GM12878 (cell line): Measurements from ENCODE around the gene PRLH. TPM values are rescaled to one million over a fixed set of nuclear protein-coding genes. Genes with fewer than 3 reads are reported as not detected.

ENCODE experiments used
- BHLHE40 ChIP-seq, 2 experiments: fragments of 450-650 bp in 1 of 2; IDR thresholded peaks; 2 replicates each; pipeline ENCODE4 v1.6.1; 2011 to 2017; ENCODE audit warnings: low read depth in 2 of 2, borderline replicate concordance in 1 of 2, improper control_type of control experiment in 1 of 2, low read length in 1 of 2, mild to moderate bottlenecking in 1 of 2
- CHD2 ChIP-seq: IDR thresholded peaks from 2 replicates; pipeline ENCODE4 v1.6.1; 2011; ENCODE audit warnings: low read depth, low read length, improper control_type of control experiment, borderline replicate concordance
- EED ChIP-seq: sonication (generic); IDR thresholded peaks from 2 replicates; pipeline ENCODE4 v1.6.1; 2016; ENCODE audit warnings: antibody characterized with exemption, low read depth
- ESRRA ChIP-seq: IDR thresholded peaks from 2 replicates; pipeline ENCODE4 v1.6.1; 2012; ENCODE audit warnings: mild to moderate bottlenecking, low read length, improper control_type of control experiment
- FOS ChIP-seq: IDR thresholded peaks from 3 replicates; pipeline ENCODE4 v1.6.1; 2011; ENCODE audit warnings: borderline replicate concordance; ENCODE audit not compliant: insufficient read length; ENCODE audit errors: extremely low read depth
- FOXM1 ChIP-seq: IDR thresholded peaks from 2 replicates; pipeline ENCODE4 v1.6.1; 2012; ENCODE audit warnings: low read depth, mild to moderate bottlenecking, inconsistent platforms, low read length, moderate library complexity
- GATAD2B ChIP-seq: fragments of 450-650 bp; conservative IDR thresholded peaks from 2 replicates; pipeline ENCODE4 v1.6.1; 2017; ENCODE audit warnings: low read depth, mild to moderate bottlenecking, moderate library complexity
- HDGF ChIP-seq: fragments of 450-650 bp; IDR thresholded peaks from 2 replicates; pipeline ENCODE4 v1.6.1; 2016; ENCODE audit warnings: antibody characterized with exemption
- MEF2A ChIP-seq: IDR thresholded peaks from 2 replicates; pipeline ENCODE4 v1.6.1; 2011; ENCODE audit warnings: low read depth, mild to moderate bottlenecking, low read length, moderate library complexity; ENCODE audit not compliant: insufficient read depth
- NR2C1 ChIP-seq: fragments of 450-650 bp; IDR thresholded peaks from 2 replicates; pipeline ENCODE4 v1.6.1; 2017; ENCODE audit warnings: antibody characterized with exemption, mild to moderate bottlenecking, moderate library complexity
- NR2C2 ChIP-seq: IDR thresholded peaks from 2 replicates; pipeline ENCODE4 v1.6.1; 2011; ENCODE audit warnings: borderline replicate concordance, low read depth; ENCODE audit not compliant: control insufficient read depth, insufficient read length
- TCF7 ChIP-seq: IDR thresholded peaks from 2 replicates; pipeline ENCODE4 v1.6.1; 2014; ENCODE audit warnings: antibody characterized with exemption, borderline replicate concordance
- ZNF217 ChIP-seq: fragments of 450-650 bp; IDR thresholded peaks from 2 replicates; pipeline ENCODE4 v1.6.1; 2017; ENCODE audit warnings: antibody characterized with exemption, mild to moderate bottlenecking
- polyA plus RNA-seq, 11 experiments: library from polyadenylated mRNA; depleted of rRNA in 4 of 11; unstranded in 6 of 11; stranded (reverse) in 5 of 11; fragments of >200 nt; fragmentation: Nextera tagmentation in 4 of 11; fragmentation: Illumina TruSeq in 1 of 11; extraction: Ambion mirVana in 4 of 11; extraction: Trizol in 1 of 11; gene quantifications; 1 replicate in 1 of 11; 2 replicates in 10 of 11; pipeline versions ENCODE4 v1.2.1 to v1.2.3, GENCODE V29; 2011 to 2016; ENCODE audit warnings: inconsistent platforms in 2 of 11, missing spikeins in 2 of 11, low read depth in 1 of 11
- total RNA-seq, 4 experiments: library from RNA; depleted of rRNA in 3 of 4; stranded (reverse); fragments of >200 nt in 3 of 4; fragmentation: Illumina TruSeq in 1 of 4; extraction: Trizol in 1 of 4; gene quantifications; 2 replicates each; pipeline versions ENCODE4 v1.2.1 to v1.2.3, GENCODE V29; 2013 to 2021
- TF ChIP-seq, protein P1 (sequence below): IDR thresholded peaks from 2 replicates; pipeline ENCODE4 v1.6.1; 2011; ENCODE audit warnings: borderline replicate concordance, low read depth, mild to moderate bottlenecking, moderate library complexity, low read length; ENCODE audit not compliant: insufficient read depth, poor library complexity, severe bottlenecking
- TF ChIP-seq, protein P2 (sequence below): fragments of 450-650 bp; IDR thresholded peaks from 2 replicates; pipeline ENCODE4 v1.6.1; 2017; ENCODE audit warnings: borderline replicate concordance
- TF ChIP-seq, protein P3 (sequence below): IDR thresholded peaks from 2 replicates; pipeline ENCODE4 v1.6.1; 2011; ENCODE audit warnings: low read depth, mild to moderate bottlenecking, low read length, moderate library complexity, borderline replicate concordance; ENCODE audit errors: extremely low read depth
- TF ChIP-seq, protein P4 (sequence below): IDR thresholded peaks from 2 replicates; pipeline ENCODE4 v1.6.1; 2012; ENCODE audit warnings: low read length, inconsistent platforms

PRLH gene
- total and polyA plus RNA-seq, 10 of the 15 experiments (the other 5 are each of a cell fraction or from before 2014, with no cell fraction given), result not detected

DNA sequence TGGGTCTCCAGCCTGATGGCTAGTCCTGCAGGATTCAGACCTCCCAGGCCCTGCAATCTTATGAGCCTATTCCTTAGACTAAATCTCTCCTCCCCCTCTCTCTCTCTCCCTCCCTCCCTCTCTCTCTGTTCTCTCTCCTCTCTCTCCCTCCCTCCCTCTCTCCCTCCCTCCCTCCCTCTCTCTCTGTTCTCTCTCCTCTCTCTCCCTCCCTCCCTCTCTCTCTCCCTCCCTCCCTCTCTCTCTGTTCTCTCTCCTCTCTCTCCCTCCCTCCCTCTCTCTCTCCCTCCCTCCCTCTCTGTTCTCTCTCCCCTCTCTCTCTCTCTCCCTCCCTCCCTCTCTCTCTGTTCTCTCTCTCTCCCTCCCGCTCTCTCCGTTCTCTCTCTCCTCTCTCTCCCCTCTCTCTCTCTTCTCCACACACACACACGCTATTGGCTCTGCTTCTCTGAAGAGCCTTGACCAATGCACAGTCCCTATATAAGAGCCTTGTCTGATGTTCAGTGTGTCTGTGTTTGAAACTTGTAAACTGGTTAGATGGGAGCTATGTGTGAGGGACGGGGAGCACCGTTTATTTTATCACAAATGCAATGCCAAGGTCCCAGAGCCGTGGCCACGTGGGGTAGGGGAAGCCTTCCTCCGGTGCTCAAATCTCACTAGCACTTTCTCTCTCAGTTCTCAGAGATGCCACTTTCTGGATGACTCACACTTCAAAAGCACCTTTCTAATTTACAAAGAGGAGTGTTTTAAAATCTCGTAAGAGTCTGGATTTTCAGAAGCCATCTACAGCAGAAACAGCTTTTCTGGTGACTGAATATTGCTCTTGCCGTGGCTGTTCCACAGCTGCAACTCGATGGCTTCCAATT, 9.4 kb upstream of the PRLH start (continued):
- TF ChIP-seq, protein P1, sequence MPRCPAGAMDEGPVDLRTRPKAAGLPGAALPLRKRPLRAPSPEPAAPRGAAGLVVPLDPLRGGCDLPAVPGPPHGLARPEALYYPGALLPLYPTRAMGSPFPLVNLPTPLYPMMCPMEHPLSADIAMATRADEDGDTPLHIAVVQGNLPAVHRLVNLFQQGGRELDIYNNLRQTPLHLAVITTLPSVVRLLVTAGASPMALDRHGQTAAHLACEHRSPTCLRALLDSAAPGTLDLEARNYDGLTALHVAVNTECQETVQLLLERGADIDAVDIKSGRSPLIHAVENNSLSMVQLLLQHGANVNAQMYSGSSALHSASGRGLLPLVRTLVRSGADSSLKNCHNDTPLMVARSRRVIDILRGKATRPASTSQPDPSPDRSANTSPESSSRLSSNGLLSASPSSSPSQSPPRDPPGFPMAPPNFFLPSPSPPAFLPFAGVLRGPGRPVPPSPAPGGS, result no peak
- TF ChIP-seq MEF2A (no peak), ESRRA (no peak), TCF7 (no peak), HDGF (no peak), CHD2 (no peak), ZNF217 (no peak), NR2C1 (no peak), BHLHE40 (IDR thresholded peaks at IDR 0.05; ENCODE audit: borderline replicate concordance in 1 of 2, low read depth in 2 of 2, low read length in 1 of 2) (no peak), NR2C2 (no peak), FOS (no peak), GATAD2B (no peak), EED (peak; percentile 47; the same call in 1 of the 2 replicates), FOXM1 (peak; percentile 43; the same call in 1 of the 2 replicates)
- TF ChIP-seq, protein P2, sequence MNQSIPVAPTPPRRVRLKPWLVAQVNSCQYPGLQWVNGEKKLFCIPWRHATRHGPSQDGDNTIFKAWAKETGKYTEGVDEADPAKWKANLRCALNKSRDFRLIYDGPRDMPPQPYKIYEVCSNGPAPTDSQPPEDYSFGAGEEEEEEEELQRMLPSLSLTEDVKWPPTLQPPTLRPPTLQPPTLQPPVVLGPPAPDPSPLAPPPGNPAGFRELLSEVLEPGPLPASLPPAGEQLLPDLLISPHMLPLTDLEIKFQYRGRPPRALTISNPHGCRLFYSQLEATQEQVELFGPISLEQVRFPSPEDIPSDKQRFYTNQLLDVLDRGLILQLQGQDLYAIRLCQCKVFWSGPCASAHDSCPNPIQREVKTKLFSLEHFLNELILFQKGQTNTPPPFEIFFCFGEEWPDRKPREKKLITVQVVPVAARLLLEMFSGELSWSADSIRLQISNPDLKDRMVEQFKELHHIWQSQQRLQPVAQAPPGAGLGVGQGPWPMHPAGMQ, result no peak
- TF ChIP-seq, protein P3, sequence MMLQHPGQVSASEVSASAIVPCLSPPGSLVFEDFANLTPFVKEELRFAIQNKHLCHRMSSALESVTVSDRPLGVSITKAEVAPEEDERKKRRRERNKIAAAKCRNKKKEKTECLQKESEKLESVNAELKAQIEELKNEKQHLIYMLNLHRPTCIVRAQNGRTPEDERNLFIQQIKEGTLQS, result no peak
- TF ChIP-seq, protein P4, sequence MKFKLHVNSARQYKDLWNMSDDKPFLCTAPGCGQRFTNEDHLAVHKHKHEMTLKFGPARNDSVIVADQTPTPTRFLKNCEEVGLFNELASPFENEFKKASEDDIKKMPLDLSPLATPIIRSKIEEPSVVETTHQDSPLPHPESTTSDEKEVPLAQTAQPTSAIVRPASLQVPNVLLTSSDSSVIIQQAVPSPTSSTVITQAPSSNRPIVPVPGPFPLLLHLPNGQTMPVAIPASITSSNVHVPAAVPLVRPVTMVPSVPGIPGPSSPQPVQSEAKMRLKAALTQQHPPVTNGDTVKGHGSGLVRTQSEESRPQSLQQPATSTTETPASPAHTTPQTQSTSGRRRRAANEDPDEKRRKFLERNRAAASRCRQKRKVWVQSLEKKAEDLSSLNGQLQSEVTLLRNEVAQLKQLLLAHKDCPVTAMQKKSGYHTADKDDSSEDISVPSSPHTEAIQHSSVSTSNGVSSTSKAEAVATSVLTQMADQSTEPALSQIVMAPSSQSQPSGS, result peak; percentile 46; the same call in 1 of the 2 replicates
